ENCODE results near the gene AVEN. TPM values are rescaled to one million over a fixed set of nuclear protein-coding genes. Genes with fewer than 3 reads are reported as not detected.

Gene AVEN
- total and polyA plus RNA-seq, 2 of the 13 experiments (the other 11 are each of a cell fraction or from before 2014, with no cell fraction given) = 4.4 to 17.5 TPM

GRCh38 chr15:34038023-34038870 is 757 bp downstream of the AVEN start (continued):
- TF ChIP-seq ARID5B (CRISPR knock-in tag; IDR thresholded peaks at IDR 0.05) = peak; percentile 40; the same call in 1 of the 2 replicates
- TF ChIP-seq ASH2L (IDR thresholded peaks at IDR 0.05; ENCODE audit: insufficient read length, low read depth, low read length) = peak; percentile 82
- TF ChIP-seq NRL (CRISPR knock-in tag; IDR thresholded peaks at IDR 0.05; ENCODE audit: borderline replicate concordance) = peak; percentile 77; the same call in 1 of the 2 replicates
- peak; percentile 69 for TF ChIP-seq UBTF (CRISPR knock-in tag; IDR thresholded peaks at IDR 0.05)
- peak; percentile 85; the same call in 1 of the 2 replicates for TF ChIP-seq ZNF776 (CRISPR knock-in tag; IDR thresholded peaks at IDR 0.05)
- TF ChIP-seq ZNF264 (CRISPR knock-in tag; IDR thresholded peaks at IDR 0.05) = no peak
- TF ChIP-seq ZNF414 (CRISPR knock-in tag; IDR thresholded peaks at IDR 0.05) = 0 out of 2 replicates have a peak, but pooled peaks have one; percentile 72
- TF ChIP-seq ZNF274 (CRISPR knock-in tag; IDR thresholded peaks at IDR 0.05) = peak; percentile 31; the same call in 1 of the 2 replicates
- peak; percentile 58; the same call in 1 of the 2 replicates for TF ChIP-seq SALL2 (CRISPR knock-in tag; IDR thresholded peaks at IDR 0.05)
- peak; percentile 64; the same call in 1 of the 2 replicates for TF ChIP-seq ZFYVE20 (CRISPR knock-in tag; IDR thresholded peaks at IDR 0.05; ENCODE audit: borderline replicate concordance, low read depth)
- TF ChIP-seq ZNF546 (CRISPR knock-in tag; conservative IDR thresholded peaks at IDR 0.05) = peak; percentile 89
- peak; percentile 7; the same call in 1 of the 2 replicates for TF ChIP-seq ESRRA (CRISPR knock-in tag; IDR thresholded peaks at IDR 0.05; ENCODE audit: low read depth)
- TF ChIP-seq BRF2 (CRISPR knock-in tag; IDR thresholded peaks at IDR 0.05) = 0 out of 2 replicates have a peak, but pooled peaks have one; percentile 40
- 0 out of 2 replicates have a peak, but pooled peaks have one; percentile 33 for TF ChIP-seq ZFP82 (CRISPR knock-in tag; IDR thresholded peaks at IDR 0.05; ENCODE audit: borderline replicate concordance)
- 0 out of 2 replicates have a peak, but pooled peaks have one; percentile 43 for TF ChIP-seq DZIP1 (CRISPR knock-in tag; IDR thresholded peaks at IDR 0.05)
- TF ChIP-seq ZNF724P (CRISPR knock-in tag; IDR thresholded peaks at IDR 0.05; ENCODE audit: borderline replicate concordance) = no peak

All from HepG2 (cell line).